Measurements from ENCODE around the gene CHRND. TPM values are rescaled to one million over a fixed set of nuclear protein-coding genes. Genes with fewer than 3 reads are reported as not detected.

Gene CHRND
- total and polyA plus RNA-seq, 2 of the 13 experiments (the other 11 are each of a cell fraction or from before 2014, with no cell fraction given): 0.18 TPM; not detected in 1

DNA sequence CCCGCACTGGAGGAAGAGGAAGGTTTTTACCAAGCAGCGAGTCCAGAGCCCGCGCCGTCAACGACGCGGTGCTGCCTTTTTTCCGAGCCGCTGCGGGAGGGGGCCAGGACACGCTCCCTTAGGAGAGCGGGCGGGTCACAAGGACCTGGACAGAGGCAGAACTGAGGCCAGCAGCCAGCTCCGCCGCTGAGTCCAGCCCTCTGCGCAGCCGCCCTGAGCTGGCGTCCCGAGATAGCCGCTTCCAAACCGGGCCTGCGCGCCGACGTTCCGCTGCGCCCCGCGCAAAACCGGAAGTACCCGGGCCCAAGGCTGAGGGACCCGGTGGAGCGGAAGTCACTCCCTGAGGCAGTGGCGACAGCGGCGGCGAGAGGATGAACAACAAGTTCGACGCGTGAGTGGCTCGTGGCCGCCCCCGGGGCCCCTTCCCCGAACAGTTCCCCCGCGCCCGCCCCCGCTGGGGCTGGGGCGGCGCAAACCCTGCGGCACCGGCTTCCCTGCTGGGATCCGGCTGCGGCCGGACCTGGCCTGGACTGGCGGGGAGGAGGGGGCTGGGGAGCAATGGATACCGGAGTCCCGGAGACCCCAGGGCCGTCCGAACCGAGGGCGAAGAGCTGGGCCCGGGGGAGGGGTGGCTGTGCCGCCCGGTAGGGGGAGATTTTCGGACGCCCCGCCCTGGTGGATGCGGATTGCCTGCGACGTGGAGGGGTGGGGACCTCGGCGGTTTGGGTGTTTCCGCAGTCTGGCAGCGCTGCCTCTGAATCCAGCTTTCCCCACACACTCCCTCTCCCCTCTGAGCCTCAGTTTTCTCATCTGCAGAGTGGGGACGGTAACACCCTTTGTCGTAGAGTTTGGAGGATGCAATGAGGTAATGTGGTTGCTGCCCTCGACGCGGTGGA, 24.6 kb downstream of the CHRND start, which contains the start of the genes EIF4E2 and TIGD1 (continued):
- TF ChIP-seq KLF6 (CRISPR knock-in tag; IDR thresholded peaks at IDR 0.05): peak; percentile 99
- TF ChIP-seq ATRX (CRISPR knock-in tag; IDR thresholded peaks at IDR 0.05; ENCODE audit: borderline replicate concordance): no peak
- no peak for TF ChIP-seq EHMT2 (IDR thresholded peaks at IDR 0.05; ENCODE audit: borderline replicate concordance, low read depth, low read length)
- TF ChIP-seq ZFP90 (CRISPR knock-in tag; IDR thresholded peaks at IDR 0.05; ENCODE audit: borderline replicate concordance): peak; percentile 98
- no peak for TF ChIP-seq TCF12 (IDR thresholded peaks at IDR 0.05)
- TF ChIP-seq TCF12 (CRISPR knock-in tag; IDR thresholded peaks at IDR 0.05): peak; percentile 90
- TF ChIP-seq WIZ (CRISPR knock-in tag; IDR thresholded peaks at IDR 0.05): peak; percentile 96
- TF ChIP-seq, protein P1, sequence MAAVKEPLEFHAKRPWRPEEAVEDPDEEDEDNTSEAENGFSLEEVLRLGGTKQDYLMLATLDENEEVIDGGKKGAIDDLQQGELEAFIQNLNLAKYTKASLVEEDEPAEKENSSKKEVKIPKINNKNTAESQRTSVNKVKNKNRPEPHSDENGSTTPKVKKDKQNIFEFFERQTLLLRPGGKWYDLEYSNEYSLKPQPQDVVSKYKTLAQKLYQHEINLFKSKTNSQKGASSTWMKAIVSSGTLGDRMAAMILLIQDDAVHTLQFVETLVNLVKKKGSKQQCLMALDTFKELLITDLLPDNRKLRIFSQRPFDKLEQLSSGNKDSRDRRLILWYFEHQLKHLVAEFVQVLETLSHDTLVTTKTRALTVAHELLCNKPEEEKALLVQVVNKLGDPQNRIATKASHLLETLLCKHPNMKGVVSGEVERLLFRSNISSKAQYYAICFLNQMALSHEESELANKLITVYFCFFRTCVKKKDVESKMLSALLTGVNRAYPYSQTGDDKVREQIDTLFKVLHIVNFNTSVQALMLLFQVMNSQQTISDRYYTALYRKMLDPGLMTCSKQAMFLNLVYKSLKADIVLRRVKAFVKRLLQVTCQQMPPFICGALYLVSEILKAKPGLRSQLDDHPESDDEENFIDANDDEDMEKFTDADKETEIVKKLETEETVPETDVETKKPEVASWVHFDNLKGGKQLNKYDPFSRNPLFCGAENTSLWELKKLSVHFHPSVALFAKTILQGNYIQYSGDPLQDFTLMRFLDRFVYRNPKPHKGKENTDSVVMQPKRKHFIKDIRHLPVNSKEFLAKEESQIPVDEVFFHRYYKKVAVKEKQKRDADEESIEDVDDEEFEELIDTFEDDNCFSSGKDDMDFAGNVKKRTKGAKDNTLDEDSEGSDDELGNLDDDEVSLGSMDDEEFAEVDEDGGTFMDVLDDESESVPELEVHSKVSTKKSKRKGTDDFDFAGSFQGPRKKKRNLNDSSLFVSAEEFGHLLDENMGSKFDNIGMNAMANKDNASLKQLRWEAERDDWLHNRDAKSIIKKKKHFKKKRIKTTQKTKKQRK (IDR thresholded peaks at IDR 0.05; ENCODE audit: low read length): no peak
- TF ChIP-seq, protein P2, sequence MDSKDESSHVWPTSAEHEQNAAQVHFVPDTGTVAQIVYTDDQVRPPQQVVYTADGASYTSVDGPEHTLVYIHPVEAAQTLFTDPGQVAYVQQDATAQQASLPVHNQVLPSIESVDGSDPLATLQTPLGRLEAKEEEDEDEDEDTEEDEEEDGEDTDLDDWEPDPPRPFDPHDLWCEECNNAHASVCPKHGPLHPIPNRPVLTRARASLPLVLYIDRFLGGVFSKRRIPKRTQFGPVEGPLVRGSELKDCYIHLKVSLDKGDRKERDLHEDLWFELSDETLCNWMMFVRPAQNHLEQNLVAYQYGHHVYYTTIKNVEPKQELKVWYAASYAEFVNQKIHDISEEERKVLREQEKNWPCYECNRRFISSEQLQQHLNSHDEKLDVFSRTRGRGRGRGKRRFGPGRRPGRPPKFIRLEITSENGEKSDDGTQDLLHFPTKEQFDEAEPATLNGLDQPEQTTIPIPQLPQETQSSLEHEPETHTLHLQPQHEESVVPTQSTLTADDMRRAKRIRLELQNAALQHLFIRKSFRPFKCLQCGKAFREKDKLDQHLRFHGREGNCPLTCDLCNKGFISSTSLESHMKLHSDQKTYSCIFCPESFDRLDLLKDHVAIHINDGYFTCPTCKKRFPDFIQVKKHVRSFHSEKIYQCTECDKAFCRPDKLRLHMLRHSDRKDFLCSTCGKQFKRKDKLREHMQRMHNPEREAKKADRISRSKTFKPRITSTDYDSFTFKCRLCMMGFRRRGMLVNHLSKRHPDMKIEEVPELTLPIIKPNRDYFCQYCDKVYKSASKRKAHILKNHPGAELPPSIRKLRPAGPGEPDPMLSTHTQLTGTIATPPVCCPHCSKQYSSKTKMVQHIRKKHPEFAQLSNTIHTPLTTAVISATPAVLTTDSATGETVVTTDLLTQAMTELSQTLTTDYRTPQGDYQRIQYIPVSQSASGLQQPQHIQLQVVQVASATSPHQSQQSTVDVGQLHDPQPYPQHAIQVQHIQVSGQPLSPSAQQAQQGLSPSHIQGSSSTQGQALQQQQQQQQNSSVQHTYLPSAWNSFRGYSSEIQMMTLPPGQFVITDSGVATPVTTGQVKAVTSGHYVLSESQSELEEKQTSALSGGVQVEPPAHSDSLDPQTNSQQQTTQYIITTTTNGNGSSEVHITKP (CRISPR knock-in tag; IDR thresholded peaks at IDR 0.05; ENCODE audit: low read depth): peak; percentile 93
- peak; percentile 98 for TF ChIP-seq DR1 (CRISPR knock-in tag; IDR thresholded peaks at IDR 0.05)
- TF ChIP-seq, protein P3, sequence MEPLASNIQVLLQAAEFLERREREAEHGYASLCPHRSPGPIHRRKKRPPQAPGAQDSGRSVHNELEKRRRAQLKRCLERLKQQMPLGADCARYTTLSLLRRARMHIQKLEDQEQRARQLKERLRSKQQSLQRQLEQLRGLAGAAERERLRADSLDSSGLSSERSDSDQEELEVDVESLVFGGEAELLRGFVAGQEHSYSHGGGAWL (CRISPR knock-in tag; IDR thresholded peaks at IDR 0.05): peak; percentile 99
- peak; percentile 99 for TF ChIP-seq ZNF468 (CRISPR knock-in tag; IDR thresholded peaks at IDR 0.05)
- no peak for TF ChIP-seq GPN1 (CRISPR knock-in tag; IDR thresholded peaks at IDR 0.05; ENCODE audit: borderline replicate concordance)
- TF ChIP-seq, protein P4, sequence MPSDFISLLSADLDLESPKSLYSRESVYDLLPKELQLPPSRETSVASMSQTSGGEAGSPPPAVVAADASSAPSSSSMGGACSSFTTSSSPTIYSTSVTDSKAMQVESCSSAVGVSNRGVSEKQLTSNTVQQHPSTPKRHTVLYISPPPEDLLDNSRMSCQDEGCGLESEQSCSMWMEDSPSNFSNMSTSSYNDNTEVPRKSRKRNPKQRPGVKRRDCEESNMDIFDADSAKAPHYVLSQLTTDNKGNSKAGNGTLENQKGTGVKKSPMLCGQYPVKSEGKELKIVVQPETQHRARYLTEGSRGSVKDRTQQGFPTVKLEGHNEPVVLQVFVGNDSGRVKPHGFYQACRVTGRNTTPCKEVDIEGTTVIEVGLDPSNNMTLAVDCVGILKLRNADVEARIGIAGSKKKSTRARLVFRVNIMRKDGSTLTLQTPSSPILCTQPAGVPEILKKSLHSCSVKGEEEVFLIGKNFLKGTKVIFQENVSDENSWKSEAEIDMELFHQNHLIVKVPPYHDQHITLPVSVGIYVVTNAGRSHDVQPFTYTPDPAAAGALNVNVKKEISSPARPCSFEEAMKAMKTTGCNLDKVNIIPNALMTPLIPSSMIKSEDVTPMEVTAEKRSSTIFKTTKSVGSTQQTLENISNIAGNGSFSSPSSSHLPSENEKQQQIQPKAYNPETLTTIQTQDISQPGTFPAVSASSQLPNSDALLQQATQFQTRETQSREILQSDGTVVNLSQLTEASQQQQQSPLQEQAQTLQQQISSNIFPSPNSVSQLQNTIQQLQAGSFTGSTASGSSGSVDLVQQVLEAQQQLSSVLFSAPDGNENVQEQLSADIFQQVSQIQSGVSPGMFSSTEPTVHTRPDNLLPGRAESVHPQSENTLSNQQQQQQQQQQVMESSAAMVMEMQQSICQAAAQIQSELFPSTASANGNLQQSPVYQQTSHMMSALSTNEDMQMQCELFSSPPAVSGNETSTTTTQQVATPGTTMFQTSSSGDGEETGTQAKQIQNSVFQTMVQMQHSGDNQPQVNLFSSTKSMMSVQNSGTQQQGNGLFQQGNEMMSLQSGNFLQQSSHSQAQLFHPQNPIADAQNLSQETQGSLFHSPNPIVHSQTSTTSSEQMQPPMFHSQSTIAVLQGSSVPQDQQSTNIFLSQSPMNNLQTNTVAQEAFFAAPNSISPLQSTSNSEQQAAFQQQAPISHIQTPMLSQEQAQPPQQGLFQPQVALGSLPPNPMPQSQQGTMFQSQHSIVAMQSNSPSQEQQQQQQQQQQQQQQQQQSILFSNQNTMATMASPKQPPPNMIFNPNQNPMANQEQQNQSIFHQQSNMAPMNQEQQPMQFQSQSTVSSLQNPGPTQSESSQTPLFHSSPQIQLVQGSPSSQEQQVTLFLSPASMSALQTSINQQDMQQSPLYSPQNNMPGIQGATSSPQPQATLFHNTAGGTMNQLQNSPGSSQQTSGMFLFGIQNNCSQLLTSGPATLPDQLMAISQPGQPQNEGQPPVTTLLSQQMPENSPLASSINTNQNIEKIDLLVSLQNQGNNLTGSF (CRISPR knock-in tag; IDR thresholded peaks at IDR 0.05): peak; percentile 98
- peak; percentile 100 for TF ChIP-seq GABPB1 (CRISPR knock-in tag; IDR thresholded peaks at IDR 0.05)
- TF ChIP-seq ZBTB8A (CRISPR knock-in tag; IDR thresholded peaks at IDR 0.05; ENCODE audit: borderline replicate concordance, low read depth): peak; percentile 95
